Stromal cell of bone marrow (primary cell): ENCODE results near the gene ME3.

ENCODE experiments used
- DNase-seq: peaks from one replicate; pipeline ENCODE4 v3.0.0-alpha.2; 2012; ENCODE audit warnings: low read depth

The ME3 gene

DNA sequence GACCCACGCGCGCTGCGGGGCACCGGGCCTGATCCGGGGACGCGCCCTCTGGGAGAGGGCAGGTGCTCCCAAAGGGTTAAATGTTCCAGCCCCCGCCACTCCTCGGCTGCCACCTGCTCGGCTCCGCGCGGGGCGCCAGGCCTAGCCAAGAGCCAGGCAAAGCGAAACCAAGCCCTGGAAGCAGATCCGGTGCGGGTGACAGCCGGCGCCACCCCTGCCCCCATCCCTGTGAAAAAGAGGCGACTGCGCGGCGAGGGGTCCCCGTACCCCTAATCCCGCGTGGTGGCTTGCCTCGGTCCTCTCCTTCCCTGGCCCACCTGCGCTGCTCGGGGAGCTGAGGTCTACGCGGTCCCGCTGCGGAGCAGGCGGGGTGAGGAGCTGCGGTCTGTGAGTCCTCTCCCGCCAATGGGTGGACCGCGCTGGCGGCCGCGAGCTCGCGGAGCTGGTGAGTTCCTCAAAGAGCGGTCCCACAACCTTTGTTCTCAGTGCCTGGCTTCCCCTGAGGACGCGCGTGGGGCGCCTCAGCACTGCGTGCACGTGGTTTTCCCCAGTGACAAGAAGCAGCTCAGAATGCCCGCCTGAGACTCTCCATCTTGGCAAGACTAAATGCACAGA lies at the start of gene ME3:
Gene ME3, minus strand, starts transcription at position 610 of the 615 bp plus-strand sequence.
- no peak for DNase-seq

GRCh38 chr11:86722006-86722405 lies 49.6 kb upstream of the ME3 start:
- DNase-seq, result peak; percentile 72

DNA sequence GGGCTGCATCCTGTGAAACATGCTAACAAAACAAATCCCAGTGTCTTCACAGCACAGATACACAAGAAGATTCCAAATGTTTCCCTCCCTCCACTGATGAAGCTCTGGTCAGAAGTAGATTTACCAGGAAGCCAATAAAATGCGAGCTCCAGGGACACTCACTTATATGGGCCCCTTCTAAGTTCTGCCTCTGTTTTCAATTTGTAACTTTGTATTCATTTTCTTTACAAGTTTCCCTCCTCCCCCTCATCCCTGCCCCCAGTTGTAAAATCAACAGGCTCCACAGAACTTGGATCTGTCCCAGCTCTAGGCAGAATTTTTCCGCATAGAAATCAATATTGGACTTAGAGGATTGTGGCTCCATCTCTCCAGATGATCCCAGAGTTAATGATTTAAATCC lies 48.1 kb upstream of the ME3 start:
- DNase-seq, result no peak

DNA sequence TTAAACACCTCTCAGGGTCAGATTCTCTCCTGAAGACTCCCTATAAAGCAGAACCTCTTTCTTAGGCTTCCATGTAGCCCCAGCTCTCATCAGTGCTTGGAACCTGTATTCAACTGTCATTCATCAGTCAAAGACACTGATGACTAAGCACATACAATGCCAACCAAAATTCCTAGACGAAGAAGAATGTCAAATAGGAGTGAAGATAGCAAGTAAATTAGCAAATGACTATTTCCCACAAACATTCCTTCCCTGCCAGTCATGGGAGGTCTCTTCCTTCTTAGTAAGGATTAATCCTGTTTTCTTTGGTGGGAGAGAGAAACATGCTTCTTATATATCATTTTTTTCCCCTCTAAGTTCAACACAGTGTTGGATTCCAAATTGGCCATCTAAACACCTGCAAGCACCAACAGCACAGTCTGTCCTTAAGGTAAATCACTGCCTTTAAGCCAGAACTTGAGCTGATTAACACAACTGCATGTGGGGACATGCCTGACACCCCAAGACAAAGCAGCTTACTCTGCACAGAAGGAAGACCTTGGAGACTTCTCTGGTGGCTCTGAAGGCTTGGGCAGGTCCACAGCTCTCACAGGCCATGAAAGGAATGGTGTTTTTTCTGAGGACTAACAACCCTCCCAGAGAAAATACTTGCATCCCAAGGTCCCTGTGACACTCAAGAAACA lies 47.5 kb upstream of the ME3 start:
- DNase-seq, result no peak

GRCh38 chr11:86718999-86719398 lies 46.6 kb upstream of the ME3 start:
- DNase-seq, result no peak

DNA sequence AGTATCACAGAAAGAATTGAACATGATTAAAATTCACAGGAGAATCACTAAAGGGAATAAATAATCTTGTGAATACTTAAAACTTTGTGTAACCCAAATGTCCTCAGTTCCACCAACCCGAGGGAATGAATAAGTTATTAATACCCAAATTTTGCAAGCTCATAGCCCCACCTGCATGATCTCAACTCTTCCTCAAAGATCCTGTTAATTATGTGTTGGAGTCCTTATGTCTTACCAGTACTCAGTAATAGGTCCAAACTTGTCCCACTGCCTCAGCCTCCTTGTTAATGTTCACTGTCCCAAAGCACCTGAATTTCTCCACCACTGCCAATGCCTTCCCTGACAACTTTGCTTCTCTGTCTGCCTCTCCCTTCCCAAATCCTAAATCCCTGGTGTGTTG lies 46.1 kb upstream of the ME3 start:
- DNase-seq, result no peak

- DNase-seq, result no peak
These were observed 45.5 kb upstream of the ME3 start for GRCh38 chr11:86717817-86718501.

DNA sequence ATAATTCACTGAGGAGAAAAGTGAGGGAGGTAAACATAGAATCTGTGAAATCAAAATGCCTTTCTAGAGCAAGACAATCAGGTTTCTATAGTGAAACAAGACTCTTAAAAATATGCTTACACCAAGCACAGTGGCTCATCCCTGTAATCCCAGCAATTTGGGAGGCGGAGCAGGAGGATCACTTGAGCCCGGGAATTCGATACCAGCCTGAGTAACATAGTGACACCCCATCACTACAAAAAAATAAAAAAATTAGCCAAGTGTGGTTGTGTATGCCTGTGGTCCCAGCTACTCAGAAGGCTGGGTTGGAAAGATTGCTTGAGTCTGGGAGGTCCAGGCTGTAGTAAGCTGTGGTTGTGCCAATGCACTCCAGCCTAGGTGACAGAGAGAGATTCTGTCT lies 43.2 kb upstream of the ME3 start:
- no peak for DNase-seq

DNA sequence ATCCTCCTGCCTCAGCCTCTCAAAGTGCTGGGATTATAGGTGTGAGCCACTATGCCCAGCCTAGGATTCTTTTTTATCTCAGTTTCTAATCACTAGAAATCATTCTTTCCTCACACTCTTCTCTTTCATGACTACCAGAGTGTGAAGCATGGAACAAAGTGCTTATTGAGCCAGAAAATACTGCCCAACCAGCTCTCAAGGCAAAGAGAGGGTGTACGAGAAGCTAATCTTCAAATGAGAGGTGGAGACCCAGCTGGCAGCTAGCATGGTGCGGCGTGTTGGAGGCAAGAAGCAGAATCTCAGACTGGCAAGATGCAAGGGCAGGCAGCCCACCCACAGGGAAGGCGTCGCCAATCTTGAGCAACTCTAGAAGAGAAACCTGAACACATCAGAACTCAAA lies 41.1 kb upstream of the ME3 start:
- DNase-seq, result no peak

- no peak for DNase-seq
These were observed 38.5 kb upstream of the ME3 start for GRCh38 chr11:86710936-86711335.

- no peak for DNase-seq
These were observed 36.3 kb upstream of the ME3 start for GRCh38 chr11:86708669-86709068.

DNA sequence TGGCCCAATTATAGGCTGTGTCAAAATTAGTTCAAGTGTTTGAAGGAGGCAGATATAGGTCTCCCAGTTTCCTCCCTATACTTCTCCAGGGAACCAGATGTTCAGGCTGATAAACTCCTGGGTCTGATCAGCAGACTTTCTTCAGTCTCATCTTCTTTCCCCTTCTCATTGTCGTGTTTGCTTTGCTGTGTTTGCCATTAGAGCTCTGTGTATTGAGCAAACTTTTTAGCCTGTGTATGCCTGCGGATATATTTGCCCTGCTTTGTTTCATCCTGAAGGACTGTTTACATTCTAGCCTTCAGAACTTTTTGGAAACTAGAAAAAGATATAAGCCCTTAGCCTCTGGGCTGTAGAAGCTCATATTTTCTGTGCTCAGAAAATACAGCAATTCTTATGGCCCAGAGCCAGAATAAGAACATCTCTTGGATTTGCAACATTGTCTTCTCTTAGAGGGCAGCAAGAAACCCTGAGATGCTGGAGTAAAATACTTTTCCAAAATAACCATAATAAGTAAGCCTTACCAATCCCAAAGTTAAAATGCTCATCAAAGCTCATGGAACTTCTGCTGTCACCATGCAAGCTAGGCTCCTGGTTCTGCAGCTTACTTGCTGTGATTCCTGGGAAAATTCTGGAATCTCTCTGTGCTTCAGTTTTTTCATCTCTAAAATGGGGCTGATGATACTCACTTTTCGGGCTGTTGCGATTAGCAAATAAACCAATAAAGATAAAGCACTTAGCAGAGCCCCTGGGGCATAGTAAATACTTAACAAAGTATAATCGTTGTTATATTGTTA lies 34.1 kb upstream of the ME3 start:
- no peak for DNase-seq

DNA sequence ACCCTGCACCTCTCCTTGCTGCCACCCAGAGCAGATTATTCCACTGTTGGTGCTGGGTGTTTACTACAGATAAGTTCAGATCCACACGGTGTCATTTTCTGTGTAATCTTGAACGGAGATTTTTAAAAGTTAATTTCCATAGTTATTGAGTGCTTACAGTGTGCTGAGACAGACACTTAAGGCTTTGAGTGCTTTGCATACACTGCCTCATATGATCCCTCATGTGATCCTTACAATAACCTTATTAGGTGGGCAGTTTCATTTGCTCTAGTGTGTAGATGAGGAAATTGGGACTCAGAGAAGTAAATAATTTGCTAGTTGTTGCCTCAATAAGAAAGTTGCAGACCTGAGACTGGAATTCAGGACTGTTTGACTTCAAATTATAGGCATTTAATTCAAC lies 32.3 kb upstream of the ME3 start:
- no peak for DNase-seq

GRCh38 chr11:86703987-86704386 lies 31.6 kb upstream of the ME3 start:
- DNase-seq, result no peak

DNA sequence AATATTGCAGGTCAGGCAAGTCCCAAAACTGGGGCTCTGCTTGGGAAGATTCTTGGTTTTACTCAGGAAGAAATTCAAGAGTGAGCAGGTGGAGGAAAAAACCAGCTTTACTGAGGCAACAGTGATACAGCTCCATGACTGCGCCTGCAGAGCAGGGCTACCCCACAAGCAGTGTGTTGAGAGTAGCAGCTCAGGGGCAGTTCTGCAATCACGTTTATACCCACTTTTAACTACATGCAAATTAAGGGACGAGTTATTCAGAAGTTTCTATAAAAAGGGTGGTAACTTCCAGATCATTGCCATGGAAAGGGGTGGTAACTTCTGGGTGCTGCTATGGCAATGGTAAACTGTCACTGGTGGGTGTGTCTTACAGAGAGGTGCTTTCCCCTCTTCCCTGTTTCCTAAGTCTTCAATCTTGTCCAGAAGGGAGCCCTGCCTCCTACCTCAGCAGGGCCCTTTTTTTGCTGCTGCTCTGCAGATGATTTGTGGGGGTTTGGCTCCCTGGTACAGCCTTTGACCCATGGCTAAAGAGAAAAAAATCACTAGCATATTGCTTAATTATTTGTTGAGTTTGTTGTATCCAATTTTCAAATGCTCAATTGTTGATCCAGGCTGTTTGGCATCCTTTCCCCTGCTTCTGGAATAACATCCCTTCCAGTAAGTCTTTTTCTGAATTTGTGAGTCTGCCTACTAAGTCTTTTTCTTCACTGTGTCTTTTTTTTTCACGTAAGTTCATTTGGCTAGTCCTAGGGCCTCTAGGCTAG lies 30.0 kb upstream of the ME3 start:
- DNase-seq, result no peak

GRCh38 chr11:86699040-86699791 lies 26.8 kb upstream of the ME3 start:
- DNase-seq, result no peak

DNA sequence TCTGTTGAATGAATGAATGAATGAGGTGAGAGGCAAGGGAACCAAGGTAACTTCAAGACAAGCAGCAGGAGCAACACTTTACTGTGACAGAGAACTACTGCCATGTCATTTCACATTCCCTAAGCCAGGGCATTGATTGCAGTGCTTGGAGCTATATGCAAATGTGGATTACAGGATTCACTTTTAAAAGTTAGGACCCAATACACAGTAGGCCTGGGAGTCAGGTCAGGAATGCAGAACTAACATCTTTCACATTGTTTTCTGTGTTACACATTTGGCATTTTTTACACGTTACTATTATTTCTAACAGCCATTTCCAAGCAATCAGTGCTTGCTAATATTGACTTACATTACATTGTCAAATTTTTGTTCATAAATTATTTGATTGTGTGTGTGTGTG lies 26.2 kb upstream of the ME3 start:
- no peak for DNase-seq

GRCh38 chr11:86696451-86696850 lies 24.0 kb upstream of the ME3 start:
- no peak for DNase-seq

- DNase-seq, result peak; percentile 95
These were observed 23.6 kb upstream of the ME3 start for GRCh38 chr11:86696004-86696403.

DNA sequence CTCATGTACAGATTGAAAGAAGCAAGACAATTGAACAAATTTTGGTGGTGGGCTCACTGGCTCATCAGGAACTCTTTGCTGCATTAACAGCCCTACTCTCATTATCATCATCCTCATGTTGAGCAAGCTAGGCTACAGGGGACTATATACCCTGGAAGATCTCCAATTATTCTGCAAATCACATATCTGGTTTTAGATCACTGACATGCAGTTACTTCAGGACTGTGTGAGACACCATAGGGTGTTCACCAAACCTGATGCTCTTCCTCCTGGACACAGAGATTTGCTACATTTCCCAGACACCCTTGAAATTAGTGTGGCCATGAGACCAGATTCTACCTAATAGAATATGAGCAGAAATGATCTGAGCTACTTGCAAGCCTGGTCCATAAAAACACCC lies 23.0 kb upstream of the ME3 start:
- no peak for DNase-seq

DNA sequence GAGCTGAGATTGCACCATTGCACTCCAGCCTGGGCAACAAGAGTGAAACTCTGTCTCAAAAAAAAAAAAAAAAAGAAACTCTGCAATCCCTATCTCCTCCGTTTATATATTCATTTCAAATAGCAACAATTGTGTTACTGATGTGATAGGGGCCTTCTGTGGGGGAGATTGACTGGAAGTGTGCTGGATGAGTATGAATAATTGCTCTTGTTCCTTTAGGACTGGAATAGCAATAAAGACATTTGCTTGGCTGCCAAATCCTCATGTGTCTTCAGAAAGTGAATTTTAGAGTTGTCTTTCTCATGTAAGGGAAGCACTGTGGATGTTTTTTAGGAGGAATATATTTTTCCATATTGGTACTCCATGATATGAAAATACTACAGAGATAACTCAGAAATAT lies 21.1 kb upstream of the ME3 start:
- DNase-seq, result no peak
